Measurements from ENCODE around the gene AP4B1. TPM values are rescaled to one million over a fixed set of nuclear protein-coding genes. Genes with fewer than 3 reads are reported as not detected.

Gene AP4B1
- polyA plus RNA-seq, 4 donors: 12.4 to 33.8 (median 15.0) TPM

- H3K27ac ChIP-seq (ENCODE audit: low read depth in 1 of 3, low read length in 2 of 3): peak overlapping the region in 2 of 3 donors; percentile 64 to 72
These were observed 28.4 kb downstream of the AP4B1 start for GRCh38 chr1:113876176-113876575.

GRCh38 chr1:113875714-113876113, 28.9 kb downstream of the AP4B1 start:
- Histone ChIP-seq H3K4me1 (ENCODE audit: control insufficient read depth in 3 of 3, insufficient read depth in 2 of 3, low read depth in 1 of 3, low read length in 2 of 3) (peaks cover 6 to 14% (median 14%) of the 10 kb centered on the region in 3 donors), H3K36me3 (ENCODE audit: control insufficient read depth in 3 of 3, insufficient read depth in 2 of 3, low read depth in 1 of 3, low read length in 3 of 3) (peaks cover 0 to 4% (median 4%) of the 10 kb centered on the region in 3 donors), H3K27me3 (ENCODE audit: control insufficient read depth in 3 of 3, insufficient read depth in 3 of 3, low read length in 3 of 3) (no peaks in the 10 kb centered on the region), H3K9me3 (ENCODE audit: control insufficient read depth in 2 of 2, insufficient read depth in 1 of 2, low read depth in 1 of 2, low read length in 1 of 2) (no peaks in the 10 kb centered on the region), H3K27ac (ENCODE audit: low read depth in 1 of 3, low read length in 2 of 3) (peak overlapping the region; percentile 53 to 72 (median 64)), H3K4me3 (ENCODE audit: low read depth in 1 of 3, low read length in 3 of 3) (no peak overlapping the region)
- no peak for FAIRE-seq
- DNase-seq: peak in 1 of 2 donors; percentile 55
- 19 to 55% (median 27%) methylated on average over 2 of the region's 2 CpGs for WGBS, 3 donors

More at GRCh38 chr1:113876176-113876575, 28.4 kb downstream of the AP4B1 start:
- peaks cover 6 to 14% (median 14%) of the 10 kb centered on the region in 3 donors for H3K4me1 ChIP-seq (ENCODE audit: control insufficient read depth in 3 of 3, insufficient read depth in 2 of 3, low read depth in 1 of 3, low read length in 2 of 3)
- H3K9me3 ChIP-seq (ENCODE audit: control insufficient read depth in 2 of 2, insufficient read depth in 1 of 2, low read depth in 1 of 2, low read length in 1 of 2): no peaks in the 10 kb centered on the region
- peak; percentile 73 to 79 for DNase-seq
- 20 to 67% (median 50%) methylated on average over 5 of the region's 5 CpGs for WGBS, 3 donors
- H3K36me3 ChIP-seq (ENCODE audit: control insufficient read depth in 3 of 3, insufficient read depth in 2 of 3, low read depth in 1 of 3, low read length in 3 of 3): peaks cover 0 to 8% (median 4%) of the 10 kb centered on the region in 3 donors
- no peak for FAIRE-seq
- H3K27me3 ChIP-seq (ENCODE audit: control insufficient read depth in 3 of 3, insufficient read depth in 3 of 3, low read length in 3 of 3): no peaks in the 10 kb centered on the region
- H3K4me3 ChIP-seq (ENCODE audit: low read depth in 1 of 3, low read length in 3 of 3): no peak overlapping the region

GRCh38 chr1:113874012-113874879, 30.4 kb downstream of the AP4B1 start:
- FAIRE-seq: no peak
- no peak overlapping the region for H3K4me3 ChIP-seq (ENCODE audit: low read depth in 1 of 3, low read length in 3 of 3)
- WGBS, 3 donors: 12 to 34% (median 32%) methylated on average over 1 of the region's 1 CpG
- peaks cover 6 to 14% (median 10%) of the 10 kb centered on the region in 3 donors for H3K4me1 ChIP-seq (ENCODE audit: control insufficient read depth in 3 of 3, insufficient read depth in 2 of 3, low read depth in 1 of 3, low read length in 2 of 3)
- H3K36me3 ChIP-seq (ENCODE audit: control insufficient read depth in 3 of 3, insufficient read depth in 2 of 3, low read depth in 1 of 3, low read length in 3 of 3): peaks cover 0 to 3% (median 0%) of the 10 kb centered on the region in 3 donors
- H3K27ac ChIP-seq (ENCODE audit: low read depth in 1 of 3, low read length in 2 of 3): peak overlapping the region in 2 of 3 donors; percentile 32 to 54
- DNase-seq: peak; percentile 24 to 39
- H3K9me3 ChIP-seq (ENCODE audit: control insufficient read depth in 2 of 2, insufficient read depth in 1 of 2, low read depth in 1 of 2, low read length in 1 of 2): no peaks in the 10 kb centered on the region
- no peaks in the 10 kb centered on the region for H3K27me3 ChIP-seq (ENCODE audit: control insufficient read depth in 3 of 3, insufficient read depth in 3 of 3, low read length in 3 of 3)

- Histone ChIP-seq H3K9me3 (ENCODE audit: control insufficient read depth in 2 of 2, insufficient read depth in 1 of 2, low read depth in 1 of 2, low read length in 1 of 2) (no peaks in the 10 kb centered on the region), H3K4me3 (ENCODE audit: low read depth in 1 of 3, low read length in 3 of 3) (no peak overlapping the region), H3K27me3 (ENCODE audit: control insufficient read depth in 3 of 3, insufficient read depth in 3 of 3, low read length in 3 of 3) (no peaks in the 10 kb centered on the region), H3K27ac (ENCODE audit: low read depth in 1 of 3, low read length in 2 of 3) (peak overlapping the region in 2 of 3 donors; percentile 70 to 74), H3K4me1 (ENCODE audit: control insufficient read depth in 3 of 3, insufficient read depth in 2 of 3, low read depth in 1 of 3, low read length in 2 of 3) (peaks cover 4 to 12% (median 12%) of the 10 kb centered on the region in 3 donors), H3K36me3 (ENCODE audit: control insufficient read depth in 3 of 3, insufficient read depth in 2 of 3, low read depth in 1 of 3, low read length in 3 of 3) (peaks cover 0 to 3% (median 0%) of the 10 kb centered on the region in 3 donors)
- DNase-seq: no peak
- FAIRE-seq: no peak
These were observed 32.2 kb downstream of the AP4B1 start for GRCh38 chr1:113872219-113872935.

GRCh38 chr1:113871597-113872113, 32.9 kb downstream of the AP4B1 start, which contains the start of gene PTPN22:
PTPN22 (minus strand) TSS chr1:113871712.
- Histone ChIP-seq H3K27me3 (ENCODE audit: control insufficient read depth in 3 of 3, insufficient read depth in 3 of 3, low read length in 3 of 3) (no peaks in the 10 kb centered on the region), H3K36me3 (ENCODE audit: control insufficient read depth in 3 of 3, insufficient read depth in 2 of 3, low read depth in 1 of 3, low read length in 3 of 3) (peaks cover 0 to 5% (median 0%) of the 10 kb centered on the region in 3 donors), H3K9me3 (ENCODE audit: control insufficient read depth in 2 of 2, insufficient read depth in 1 of 2, low read depth in 1 of 2, low read length in 1 of 2) (no peaks in the 10 kb centered on the region), H3K27ac (ENCODE audit: low read depth in 1 of 3, low read length in 2 of 3) (peak within 1 kb of the TSS in 2 of 3 donors; percentile 74 to 78), H3K4me1 (ENCODE audit: control insufficient read depth in 3 of 3, insufficient read depth in 2 of 3, low read depth in 1 of 3, low read length in 2 of 3) (peaks cover 4 to 12% (median 12%) of the 10 kb centered on the region in 3 donors), H3K4me3 (ENCODE audit: low read depth in 1 of 3, low read length in 3 of 3) (peak within 1 kb of the TSS in 2 of 3 donors; percentile 13 to 39)
- peak in 1 of 2 donors; percentile 70 for DNase-seq
- 66 to 80% (median 71%) methylated on average over 4 of the region's 4 CpGs for WGBS, 3 donors
- FAIRE-seq: no peak

- WGBS, 3 donors: 72 to 87% (median 83%) methylated on average over 3 of the region's 3 CpGs
- no peak for FAIRE-seq
- H3K27me3 ChIP-seq (ENCODE audit: control insufficient read depth in 3 of 3, insufficient read depth in 3 of 3, low read length in 3 of 3): no peaks in the 10 kb centered on the region
These were observed 33.8 kb downstream of the AP4B1 start for GRCh38 chr1:113870778-113871177.

GRCh38 chr1:113868387-113869083, 36.1 kb downstream of the AP4B1 start:
- Histone ChIP-seq H3K9me3 (ENCODE audit: control insufficient read depth in 2 of 2, insufficient read depth in 1 of 2, low read depth in 1 of 2, low read length in 1 of 2) (no peaks in the 10 kb centered on the region), H3K4me1 (ENCODE audit: control insufficient read depth in 3 of 3, insufficient read depth in 2 of 3, low read depth in 1 of 3, low read length in 2 of 3) (peaks cover 0 to 7% (median 0%) of the 10 kb centered on the region in 3 donors), H3K4me3 (ENCODE audit: low read depth in 1 of 3, low read length in 3 of 3) (peak overlapping the region in 1 of 3 donors; percentile 26), H3K36me3 (ENCODE audit: control insufficient read depth in 3 of 3, insufficient read depth in 2 of 3, low read depth in 1 of 3, low read length in 3 of 3) (peaks cover 0 to 6% (median 0%) of the 10 kb centered on the region in 3 donors), H3K27ac (ENCODE audit: low read depth in 1 of 3, low read length in 2 of 3) (peak overlapping the region in 1 of 3 donors; percentile 16), H3K27me3 (ENCODE audit: control insufficient read depth in 3 of 3, insufficient read depth in 3 of 3, low read length in 3 of 3) (no peaks in the 10 kb centered on the region)
- FAIRE-seq (no peak), DNase-seq (no peak)
- WGBS, 3 donors: 85 to 94% (median 93%) methylated on average over 4 of the region's 4 CpGs

More at GRCh38 chr1:113870778-113871177, 33.8 kb downstream of the AP4B1 start:
- Histone ChIP-seq H3K4me3 (ENCODE audit: low read depth in 1 of 3, low read length in 3 of 3) (peak overlapping the region in 1 of 3 donors; percentile 39), H3K36me3 (ENCODE audit: control insufficient read depth in 3 of 3, insufficient read depth in 2 of 3, low read depth in 1 of 3, low read length in 3 of 3) (peaks cover 0 to 6% (median 0%) of the 10 kb centered on the region in 3 donors), H3K4me1 (ENCODE audit: control insufficient read depth in 3 of 3, insufficient read depth in 2 of 3, low read depth in 1 of 3, low read length in 2 of 3) (peaks cover 3 to 12% (median 10%) of the 10 kb centered on the region in 3 donors), H3K27ac (ENCODE audit: low read depth in 1 of 3, low read length in 2 of 3) (peak overlapping the region in 1 of 3 donors; percentile 78), H3K9me3 (ENCODE audit: control insufficient read depth in 2 of 2, insufficient read depth in 1 of 2, low read depth in 1 of 2, low read length in 1 of 2) (no peaks in the 10 kb centered on the region)
- no peak for DNase-seq
